Fibroblast of skin of right quadriceps (primary cell): ENCODE measurements around the gene MPPED1.

Source experiments
- DNase-seq: peaks from one replicate; pipeline ENCODE4 v3.0.0-alpha.2; 2013

MPPED1 gene

GRCh38 chr22:43479301-43479950, 67.6 kb downstream of the MPPED1 start:
- no peak for DNase-seq

GRCh38 chr22:43479962-43480361, 68.1 kb downstream of the MPPED1 start:
- no peak for DNase-seq

GRCh38 chr22:43481568-43482317, 69.9 kb downstream of the MPPED1 start:
- no peak for DNase-seq

- no peak for DNase-seq
Observed at GRCh38 chr22:43482318-43482625, 70.5 kb downstream of the MPPED1 start.

- no peak for DNase-seq
Observed at GRCh38 chr22:43483266-43483665, 71.5 kb downstream of the MPPED1 start.

- no peak for DNase-seq
Observed at GRCh38 chr22:43483669-43484068, 71.9 kb downstream of the MPPED1 start.

GRCh38 chr22:43484227-43484626, 72.4 kb downstream of the MPPED1 start:
- DNase-seq = no peak

GRCh38 chr22:43485502-43486089, 73.8 kb downstream of the MPPED1 start:
- DNase-seq = no peak

GRCh38 chr22:43487311-43488030, 75.7 kb downstream of the MPPED1 start:
- DNase-seq = no peak

- DNase-seq = no peak
Observed at GRCh38 chr22:43488031-43488866, 76.4 kb downstream of the MPPED1 start.

GRCh38 chr22:43488937-43489336, 77.1 kb downstream of the MPPED1 start:
- DNase-seq = no peak

GRCh38 chr22:43490311-43490710, 78.5 kb downstream of the MPPED1 start:
- DNase-seq = no peak

GRCh38 chr22:43491177-43491576, 79.4 kb downstream of the MPPED1 start:
- no peak for DNase-seq

GRCh38 chr22:43491737-43492136, 79.9 kb downstream of the MPPED1 start:
- DNase-seq = no peak

GRCh38 chr22:43493297-43493696, 81.5 kb downstream of the MPPED1 start:
- no peak for DNase-seq

- DNase-seq = no peak
Observed at GRCh38 chr22:43497956-43498855, 86.4 kb downstream of the MPPED1 start.

- DNase-seq = no peak
Observed at GRCh38 chr22:43498856-43499253, 87.0 kb downstream of the MPPED1 start.

GRCh38 chr22:43500792-43501785, 89.3 kb downstream of the MPPED1 start:
- DNase-seq = no peak

GRCh38 chr22:43501878-43502277, 90.1 kb downstream of the MPPED1 start:
- DNase-seq = no peak

- DNase-seq = no peak
Observed at GRCh38 chr22:43502306-43502874, 90.6 kb downstream of the MPPED1 start.
